C4-2B (cell line): Measurements from ENCODE around the gene CSNK2A3.

ENCODE experiments used
- ZFX ChIP-seq: fragments of 450-650 bp; IDR thresholded peaks from 2 replicates; pipeline ENCODE4 v1.6.1; 2017
- TF ChIP-seq, protein P1 (sequence below): fragments of 450-650 bp; conservative IDR thresholded peaks from 2 replicates; pipeline ENCODE4 v1.5.1; 2017; ENCODE audit warnings: mild to moderate bottlenecking

DNA sequence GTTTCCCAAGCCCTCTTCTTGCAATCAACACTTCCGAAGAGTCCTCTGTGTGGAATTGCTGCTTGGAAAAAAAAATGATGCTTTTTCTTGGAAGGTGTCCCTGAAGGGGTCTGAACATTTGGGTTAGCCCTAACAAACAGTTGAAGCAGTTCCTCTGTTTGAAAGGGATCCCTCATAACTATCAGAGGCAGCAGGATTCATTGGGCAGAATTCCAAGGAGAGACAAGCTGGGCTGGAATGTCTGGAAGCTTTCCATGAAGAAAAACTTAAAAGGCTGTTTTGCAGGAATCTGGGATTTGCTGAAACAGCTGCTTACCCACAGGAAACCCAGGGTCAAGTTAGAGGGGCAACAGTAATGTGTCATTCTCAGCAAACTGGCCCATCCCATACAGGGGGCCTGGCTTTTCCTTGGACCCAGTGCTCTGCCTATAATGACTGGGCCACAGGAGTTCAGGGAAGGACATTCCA lies 3.1 kb downstream of the CSNK2A3 start:
- TF ChIP-seq, protein P1, sequence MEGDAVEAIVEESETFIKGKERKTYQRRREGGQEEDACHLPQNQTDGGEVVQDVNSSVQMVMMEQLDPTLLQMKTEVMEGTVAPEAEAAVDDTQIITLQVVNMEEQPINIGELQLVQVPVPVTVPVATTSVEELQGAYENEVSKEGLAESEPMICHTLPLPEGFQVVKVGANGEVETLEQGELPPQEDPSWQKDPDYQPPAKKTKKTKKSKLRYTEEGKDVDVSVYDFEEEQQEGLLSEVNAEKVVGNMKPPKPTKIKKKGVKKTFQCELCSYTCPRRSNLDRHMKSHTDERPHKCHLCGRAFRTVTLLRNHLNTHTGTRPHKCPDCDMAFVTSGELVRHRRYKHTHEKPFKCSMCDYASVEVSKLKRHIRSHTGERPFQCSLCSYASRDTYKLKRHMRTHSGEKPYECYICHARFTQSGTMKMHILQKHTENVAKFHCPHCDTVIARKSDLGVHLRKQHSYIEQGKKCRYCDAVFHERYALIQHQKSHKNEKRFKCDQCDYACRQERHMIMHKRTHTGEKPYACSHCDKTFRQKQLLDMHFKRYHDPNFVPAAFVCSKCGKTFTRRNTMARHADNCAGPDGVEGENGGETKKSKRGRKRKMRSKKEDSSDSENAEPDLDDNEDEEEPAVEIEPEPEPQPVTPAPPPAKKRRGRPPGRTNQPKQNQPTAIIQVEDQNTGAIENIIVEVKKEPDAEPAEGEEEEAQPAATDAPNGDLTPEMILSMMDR: no peak
- no peak for TF ChIP-seq ZFX
